HG03354 (cell line): Measurements from ENCODE around the gene WDR59.
A peak's percentile ranks its signal among the peaks of the same experiment; 100 is the strongest.
"Not testable (repeated sequence)": the region's sequence is repeated elsewhere in the genome, so short reads cannot be mapped to it uniquely, and the experiment has no call there.

Experiments
- ATAC-seq: cut with Tn5 transposase; IDR thresholded peaks from one replicate; pipeline ENCODE4 v1.9.1; 2021; ENCODE audit warnings: mild to moderate bottlenecking; ENCODE audit not compliant: unreplicated experiment, poor library complexity, severe bottlenecking

The WDR59 gene

DNA sequence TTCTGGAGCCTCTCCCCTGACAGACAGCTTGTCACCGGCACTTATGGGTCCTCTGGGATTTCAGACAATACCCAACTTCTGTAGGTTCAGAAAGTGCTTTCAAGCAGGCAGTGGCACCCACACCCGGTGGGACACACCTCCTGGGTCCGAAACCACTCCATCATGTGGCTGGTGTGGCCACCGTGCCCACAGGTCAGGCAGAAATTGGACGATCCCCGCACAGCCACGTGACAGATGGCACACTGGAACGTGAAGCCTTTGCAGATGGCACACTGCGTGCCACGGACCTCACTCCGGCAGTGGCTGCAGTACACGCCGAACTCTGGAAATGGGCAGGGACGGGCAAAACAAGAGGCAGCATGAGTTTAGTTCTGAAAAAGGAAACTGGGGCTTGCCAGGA is 110.8 kb downstream of the WDR59 start:
- ATAC-seq, result no peak

DNA sequence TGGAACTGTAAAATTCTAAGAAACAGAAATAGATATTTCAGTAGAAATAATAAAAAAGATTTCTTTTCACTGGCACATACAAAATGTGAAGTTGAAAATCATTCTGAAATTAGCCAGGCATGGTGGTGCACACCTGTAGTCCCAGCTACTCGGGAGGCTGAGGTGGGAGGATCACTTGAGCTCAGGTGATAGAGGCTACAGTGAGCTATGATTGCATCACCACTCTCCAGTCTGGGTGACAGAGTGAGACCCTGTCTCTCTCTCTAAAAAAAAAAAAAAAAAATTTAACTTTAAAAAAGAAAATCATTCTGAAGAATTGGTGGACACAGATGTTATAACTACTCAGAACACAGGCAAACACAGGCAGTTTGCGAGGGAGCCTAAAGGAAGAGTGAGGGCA is 112.6 kb downstream of the WDR59 start:
- no peak for ATAC-seq

- no peak for ATAC-seq
These were observed 113.3 kb downstream of the WDR59 start for GRCh38 chr16:74871608-74872007.

DNA sequence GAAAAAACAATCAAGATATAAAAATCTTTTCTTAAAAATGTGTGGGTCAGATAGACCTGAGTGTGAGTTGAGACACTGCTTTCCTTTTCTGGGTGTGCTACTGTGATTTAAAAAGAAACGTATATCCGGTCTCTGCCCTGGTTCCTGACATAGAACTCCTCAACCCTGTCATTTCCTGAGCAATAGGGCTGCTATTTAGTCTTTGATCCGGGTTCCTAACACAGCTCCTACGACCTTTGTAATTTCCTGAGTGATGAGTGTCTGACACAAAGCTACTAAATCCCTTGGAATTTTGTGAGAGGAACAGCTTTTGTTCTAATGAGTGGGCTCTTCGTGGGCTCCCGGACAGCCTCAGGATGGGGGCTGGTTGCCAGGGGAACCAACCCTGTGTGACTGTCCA is 116.4 kb downstream of the WDR59 start:
- no peak for ATAC-seq

DNA sequence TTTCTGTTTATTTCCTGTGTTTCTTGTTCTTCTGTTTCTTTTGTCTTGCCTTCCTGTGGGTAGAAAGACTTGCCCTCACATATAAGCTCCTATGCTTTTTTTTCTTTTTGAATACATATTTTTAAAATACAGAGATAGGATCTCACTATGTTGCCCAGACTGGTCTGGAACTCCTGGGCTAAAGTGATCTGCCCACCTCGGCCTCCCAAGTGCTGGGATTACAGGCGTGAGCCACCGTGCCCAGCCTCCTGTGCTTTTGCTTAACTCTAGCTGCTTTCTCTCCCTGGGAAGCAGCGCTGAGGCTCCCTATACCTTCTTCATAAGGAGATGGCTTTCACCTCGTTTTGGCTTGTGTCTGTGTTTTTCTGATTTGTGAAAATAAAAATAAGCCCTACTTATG is 116.9 kb downstream of the WDR59 start:
- no peak for ATAC-seq

DNA sequence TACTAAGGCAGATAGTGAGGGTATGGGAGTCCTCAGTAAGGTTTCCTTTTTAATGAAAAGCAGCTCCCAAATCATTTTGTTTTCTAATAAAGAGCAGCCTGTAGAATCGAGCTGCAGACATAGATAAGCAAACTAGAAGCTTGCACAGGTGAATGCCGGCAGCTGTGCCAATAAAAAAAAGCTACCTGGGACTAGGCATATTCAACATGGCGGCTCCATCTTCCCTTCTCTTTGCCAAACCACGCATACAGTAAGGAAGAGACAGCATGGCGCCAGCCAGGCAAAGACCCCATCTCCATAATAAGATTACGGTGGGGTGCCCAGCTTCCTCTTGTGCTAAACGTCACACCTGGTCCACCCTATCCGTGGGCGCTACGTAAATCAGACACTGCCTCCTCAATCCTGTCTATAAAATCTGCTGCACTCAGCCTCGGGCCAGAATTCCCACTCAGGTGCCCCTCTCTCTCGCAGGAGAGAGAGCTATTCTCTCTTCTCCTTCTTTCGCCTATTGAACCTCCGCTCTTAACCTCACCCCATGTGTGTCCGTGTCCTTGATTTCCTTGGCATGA is 117.6 kb downstream of the WDR59 start:
- no peak for ATAC-seq

DNA sequence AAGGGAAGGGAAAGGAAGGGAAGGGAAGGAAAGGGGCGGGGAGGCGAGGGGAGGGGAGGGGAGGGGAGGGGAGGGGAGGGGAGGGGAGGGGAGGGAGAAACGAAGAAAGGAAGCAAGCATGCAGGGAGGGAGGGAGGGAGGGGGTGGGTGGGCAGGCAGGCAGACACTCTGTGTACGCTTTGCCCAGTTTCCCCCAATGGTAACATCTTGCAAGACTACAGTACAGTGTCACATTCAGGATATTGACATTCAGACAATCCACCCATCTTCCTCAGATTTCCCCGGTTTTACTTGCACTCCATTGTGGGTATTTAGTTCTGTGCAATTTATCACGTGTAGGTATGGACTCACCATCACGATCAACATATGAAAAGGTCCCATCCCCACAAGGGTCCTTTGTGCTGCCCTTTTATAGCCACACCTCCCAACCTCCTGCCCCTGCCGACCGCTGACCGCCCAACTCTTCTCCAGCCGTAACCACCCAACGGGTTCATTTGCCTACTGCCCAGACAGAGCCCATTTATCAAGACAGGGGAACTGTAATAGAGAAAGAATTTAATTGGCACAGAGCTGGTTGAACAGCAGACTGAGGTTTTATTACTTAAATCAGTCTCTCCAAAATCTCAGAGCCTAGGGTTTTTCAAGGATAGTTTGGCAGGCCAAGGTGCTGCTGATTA is 118.9 kb downstream of the WDR59 start:
- no peak for ATAC-seq

DNA sequence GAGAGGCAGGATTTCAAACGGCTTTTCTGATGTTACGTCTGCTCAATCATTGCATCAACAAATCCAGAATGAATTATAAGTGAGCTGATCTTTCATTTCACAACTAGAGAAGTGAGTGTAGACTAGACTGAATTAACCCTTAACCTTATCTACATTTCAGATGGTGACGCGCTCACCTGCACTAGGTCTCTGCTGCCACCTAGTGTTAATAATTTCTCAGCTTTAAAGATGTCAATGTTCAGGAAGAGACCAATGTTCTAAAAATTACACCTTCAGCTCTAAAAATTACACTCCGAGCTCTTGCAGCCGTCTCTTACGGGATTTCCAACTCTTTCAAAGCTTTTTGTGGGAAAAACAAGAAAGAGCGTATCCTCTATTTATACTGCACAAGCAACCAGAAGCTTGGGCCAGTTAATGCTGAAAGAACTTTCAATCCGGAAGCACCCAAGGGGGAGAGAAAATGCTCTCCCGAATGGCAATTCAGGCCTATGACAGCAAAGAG is 122.1 kb downstream of the WDR59 start:
- ATAC-seq, result peak; percentile 80

GRCh38 chr16:74852500-74852875 is 132.4 kb downstream of the WDR59 start:
- no peak for ATAC-seq

DNA sequence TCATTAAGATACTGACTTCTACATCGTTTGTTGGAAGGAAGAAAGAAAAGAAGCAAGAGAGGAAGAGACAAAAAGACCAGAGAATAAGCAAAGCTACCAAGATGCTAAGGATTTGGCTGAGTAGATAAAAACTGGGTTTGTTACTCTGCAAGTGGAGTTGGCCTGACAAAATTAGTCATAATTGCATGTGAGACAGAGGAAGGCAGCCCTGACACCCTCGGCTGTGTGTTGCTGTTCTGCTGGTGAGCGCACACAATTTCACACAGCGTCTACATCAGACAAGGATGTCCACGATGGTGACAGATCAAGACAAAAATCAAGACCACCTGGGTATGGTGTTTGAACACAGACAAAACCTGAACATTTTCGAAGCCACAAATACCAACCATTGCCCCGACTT is 134.9 kb downstream of the WDR59 start:
- no peak for ATAC-seq

GRCh38 chr16:74847202-74847601 is 137.7 kb downstream of the WDR59 start:
- no peak for ATAC-seq

DNA sequence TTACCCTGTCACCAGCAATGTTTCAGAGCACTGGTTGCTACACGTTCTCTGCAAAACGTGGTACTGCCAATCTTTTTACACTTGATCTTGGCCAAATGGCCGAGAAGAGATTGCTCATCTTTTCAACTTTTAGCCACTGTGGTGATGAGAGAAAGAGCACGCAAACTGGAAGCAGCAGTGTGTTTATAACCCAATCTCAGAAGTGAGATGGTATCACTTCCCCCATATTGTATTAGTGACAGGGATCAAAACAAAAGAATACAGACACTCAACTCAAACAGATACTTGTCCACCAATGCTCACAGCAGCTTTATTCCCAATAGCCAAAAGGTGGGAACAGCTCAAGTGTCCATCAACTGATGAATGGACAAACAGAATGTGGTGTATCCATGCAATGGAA is 138.2 kb downstream of the WDR59 start:
- no peak for ATAC-seq

GRCh38 chr16:74844041-74844980 is 140.6 kb downstream of the WDR59 start:
- ATAC-seq, result no peak

- ATAC-seq, result not testable (repeated sequence)
These were observed 141.4 kb downstream of the WDR59 start for GRCh38 chr16:74843381-74844035.

- ATAC-seq, result no peak
These were observed 142.5 kb downstream of the WDR59 start for GRCh38 chr16:74842413-74842812.

GRCh38 chr16:74841904-74842303 is 143.0 kb downstream of the WDR59 start:
- no peak for ATAC-seq

DNA sequence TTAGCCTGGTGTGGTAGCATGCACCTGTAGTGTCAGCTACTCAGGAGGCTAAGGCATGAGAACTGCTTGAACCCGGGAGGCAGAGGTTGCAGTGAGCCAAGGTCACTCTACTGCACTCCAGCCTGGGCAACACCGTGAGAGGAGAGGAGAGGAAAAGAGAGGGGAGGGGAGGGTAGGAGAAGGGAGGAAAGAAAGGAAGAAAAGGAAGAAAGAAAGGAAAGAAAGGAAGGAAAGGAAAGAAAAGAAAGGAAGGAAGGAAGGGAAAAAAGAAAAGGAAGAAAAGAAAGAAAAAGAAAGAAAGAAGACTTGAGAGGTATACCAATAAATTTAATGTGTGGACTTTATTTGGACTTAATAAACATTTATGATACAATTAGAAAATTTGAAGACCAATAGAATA is 143.5 kb downstream of the WDR59 start:
- ATAC-seq, result no peak

- ATAC-seq, result no peak
These were observed 147.9 kb downstream of the WDR59 start for GRCh38 chr16:74837056-74837455.

DNA sequence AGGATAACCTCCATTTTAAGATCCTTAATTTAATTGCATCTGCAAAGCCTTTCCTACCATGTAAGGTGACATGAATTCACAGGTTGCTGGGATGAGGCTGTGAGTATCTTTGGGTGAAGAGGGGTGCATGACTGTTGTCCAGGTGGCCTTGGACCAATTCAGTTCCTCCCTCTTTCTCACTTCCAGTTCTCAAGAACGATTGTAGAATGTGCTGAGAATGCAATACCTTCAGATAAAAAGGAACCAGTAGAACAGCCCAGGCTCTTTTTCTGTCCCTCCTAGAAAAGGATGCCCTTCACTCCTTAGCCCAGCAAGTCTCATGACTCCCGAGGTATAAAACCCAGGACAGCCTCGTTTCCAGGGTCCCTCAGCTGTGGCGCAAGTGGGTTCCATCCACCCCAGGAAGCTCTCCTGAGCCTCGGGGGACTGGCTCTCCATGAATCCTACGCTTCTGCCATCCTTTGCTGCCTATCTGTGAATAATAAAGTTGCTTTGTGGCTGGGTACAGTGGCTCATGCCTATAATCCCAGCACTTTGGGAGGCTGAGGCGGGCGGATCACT is 148.7 kb downstream of the WDR59 start:
- ATAC-seq, result no peak

DNA sequence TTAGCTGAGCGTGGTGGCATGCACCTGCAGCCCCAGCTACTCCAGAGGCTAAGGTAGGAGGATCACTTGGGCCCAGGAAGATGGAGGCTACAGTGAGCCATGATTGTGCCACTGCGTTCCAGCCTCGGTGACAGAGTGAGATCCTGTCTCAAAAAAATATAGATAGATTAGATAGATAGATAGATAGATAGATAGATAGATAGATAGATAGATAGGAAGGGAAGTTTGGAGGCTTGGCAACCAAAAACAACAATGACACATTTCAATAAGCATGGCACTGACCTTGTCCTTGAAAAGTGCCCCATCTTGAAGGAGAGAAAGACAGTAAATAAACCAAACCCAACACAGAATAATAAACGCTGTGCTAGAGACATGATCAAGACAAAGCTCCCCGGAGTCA is 152.7 kb downstream of the WDR59 start:
- ATAC-seq, result no peak
